ENCODE data around the gene TAL2.

DNA sequence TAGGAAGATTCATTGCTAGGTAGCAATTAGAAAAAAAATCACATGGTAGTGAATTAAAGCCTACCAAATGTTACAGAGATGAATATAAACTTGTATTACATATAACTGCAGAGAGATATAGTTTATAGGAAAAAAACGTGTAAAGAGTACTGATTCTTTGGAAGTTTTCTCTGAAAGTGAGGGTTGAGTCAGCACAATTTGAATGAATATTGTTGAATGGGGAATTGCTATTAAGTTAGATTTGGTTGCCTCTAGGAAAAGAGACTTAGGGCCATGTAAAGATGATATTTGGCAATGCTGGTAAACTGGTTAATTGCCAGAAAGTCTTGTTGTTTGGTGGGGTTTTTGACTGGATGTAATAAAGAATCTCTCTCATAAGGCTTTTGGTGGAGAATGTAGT, 37.2 kb upstream of the TAL2 start:
- TF ChIP-seq, protein P1, sequence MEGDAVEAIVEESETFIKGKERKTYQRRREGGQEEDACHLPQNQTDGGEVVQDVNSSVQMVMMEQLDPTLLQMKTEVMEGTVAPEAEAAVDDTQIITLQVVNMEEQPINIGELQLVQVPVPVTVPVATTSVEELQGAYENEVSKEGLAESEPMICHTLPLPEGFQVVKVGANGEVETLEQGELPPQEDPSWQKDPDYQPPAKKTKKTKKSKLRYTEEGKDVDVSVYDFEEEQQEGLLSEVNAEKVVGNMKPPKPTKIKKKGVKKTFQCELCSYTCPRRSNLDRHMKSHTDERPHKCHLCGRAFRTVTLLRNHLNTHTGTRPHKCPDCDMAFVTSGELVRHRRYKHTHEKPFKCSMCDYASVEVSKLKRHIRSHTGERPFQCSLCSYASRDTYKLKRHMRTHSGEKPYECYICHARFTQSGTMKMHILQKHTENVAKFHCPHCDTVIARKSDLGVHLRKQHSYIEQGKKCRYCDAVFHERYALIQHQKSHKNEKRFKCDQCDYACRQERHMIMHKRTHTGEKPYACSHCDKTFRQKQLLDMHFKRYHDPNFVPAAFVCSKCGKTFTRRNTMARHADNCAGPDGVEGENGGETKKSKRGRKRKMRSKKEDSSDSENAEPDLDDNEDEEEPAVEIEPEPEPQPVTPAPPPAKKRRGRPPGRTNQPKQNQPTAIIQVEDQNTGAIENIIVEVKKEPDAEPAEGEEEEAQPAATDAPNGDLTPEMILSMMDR (IDR thresholded peaks at IDR 0.05): no peak
- TF ChIP-seq POLR2A (IDR thresholded peaks at IDR 0.05): no peak

All from testis (tissue), 2 donors.